ENCODE measurements around the gene KCNMB1. TPM values are rescaled to one million over a fixed set of nuclear protein-coding genes. Genes with fewer than 3 reads are reported as not detected.

The KCNMB1 gene
- total RNA-seq, 1 donor from 2014 or later = 0.14 TPM

GRCh38 chr5:170424629-170425028, 35.5 kb upstream of the KCNMB1 start:
- no peaks in the 10 kb centered on the region for H3K9me3 ChIP-seq (ENCODE audit: insufficient read depth, low read depth, low read length)
- peaks cover 22% of the 10 kb centered on the region for H3K27me3 ChIP-seq (ENCODE audit: insufficient read depth, low read length)
- H3K27ac ChIP-seq (ENCODE audit: low read depth, low read length) = no peak overlapping the region
- H3K4me3 ChIP-seq (ENCODE audit: insufficient read depth, low read depth, low read length) = no peak overlapping the region
- DNase-seq (ENCODE audit: low read depth) = no peak
- Mint-ChIP-seq H3K27me3 (ENCODE audit: low read depth, unreplicated experiment) (peaks cover 21% of the 10 kb centered on the region), H3K4me1 (ENCODE audit: low read depth, unreplicated experiment) (peaks cover 7% of the 10 kb centered on the region), H3K4me3 (ENCODE audit: unreplicated experiment) (no peak overlapping the region), H3K27ac (ENCODE audit: unreplicated experiment) (no peak overlapping the region), H3K9me3 (ENCODE audit: unreplicated experiment) (no peaks in the 10 kb centered on the region), H3K36me3 (ENCODE audit: low read depth, unreplicated experiment) (no peaks in the 10 kb centered on the region)
- H4K20me1 ChIP-seq (ENCODE audit: insufficient read depth, low read length) = no peaks in the 10 kb centered on the region
- H2AFZ ChIP-seq (ENCODE audit: low read depth, low read length) = no peak overlapping the region
- H3K4me1 ChIP-seq (ENCODE audit: insufficient read depth, low read length) = no peaks in the 10 kb centered on the region
- no peaks in the 10 kb centered on the region for H3K79me2 ChIP-seq (ENCODE audit: insufficient read depth, low read length)
- H3K4me2 ChIP-seq (ENCODE audit: low read length) = no peak overlapping the region
- H3K36me3 ChIP-seq (ENCODE audit: insufficient read depth, low read length) = no peaks in the 10 kb centered on the region
- no peak for FAIRE-seq
- no peak overlapping the region for H3K9ac ChIP-seq (ENCODE audit: low read length)
- TF ChIP-seq EZH2 (IDR thresholded peaks at IDR 0.05; ENCODE audit: insufficient read depth, low read length) (no peak), CTCF (IDR thresholded peaks at IDR 0.05; ENCODE audit: insufficient read depth, low read depth, low read length) (no peak)

- TF ChIP-seq EZH2 (IDR thresholded peaks at IDR 0.05; ENCODE audit: insufficient read depth, low read length) (no peak), CTCF (IDR thresholded peaks at IDR 0.05; ENCODE audit: insufficient read depth, low read depth, low read length) (no peak)
- Histone ChIP-seq H3K36me3 (ENCODE audit: insufficient read depth, low read length) (no peaks in the 10 kb centered on the region), H3K4me3 (ENCODE audit: insufficient read depth, low read depth, low read length) (no peak overlapping the region), H3K4me2 (ENCODE audit: low read length) (no peak overlapping the region), H3K27ac (ENCODE audit: low read depth, low read length) (no peak overlapping the region), H2AFZ (ENCODE audit: low read depth, low read length) (no peak overlapping the region), H3K9ac (ENCODE audit: low read length) (no peak overlapping the region), H3K27me3 (ENCODE audit: insufficient read depth, low read length) (peaks cover 20% of the 10 kb centered on the region), H3K4me1 (ENCODE audit: insufficient read depth, low read length) (no peaks in the 10 kb centered on the region), H3K9me3 (ENCODE audit: insufficient read depth, low read depth, low read length) (no peaks in the 10 kb centered on the region), H4K20me1 (ENCODE audit: insufficient read depth, low read length) (no peaks in the 10 kb centered on the region), H3K79me2 (ENCODE audit: insufficient read depth, low read length) (no peaks in the 10 kb centered on the region)
- H3K27ac Mint-ChIP-seq (ENCODE audit: unreplicated experiment) = no peak overlapping the region
- H3K36me3 Mint-ChIP-seq (ENCODE audit: low read depth, unreplicated experiment) = no peaks in the 10 kb centered on the region
- FAIRE-seq (no peak), DNase-seq (ENCODE audit: low read depth) (no peak)
- no peak overlapping the region for H3K4me3 Mint-ChIP-seq (ENCODE audit: unreplicated experiment)
- no peaks in the 10 kb centered on the region for H3K9me3 Mint-ChIP-seq (ENCODE audit: unreplicated experiment)
- H3K27me3 Mint-ChIP-seq (ENCODE audit: low read depth, unreplicated experiment) = peaks cover 15% of the 10 kb centered on the region
- peaks cover 7% of the 10 kb centered on the region for H3K4me1 Mint-ChIP-seq (ENCODE audit: low read depth, unreplicated experiment)
Observed at GRCh38 chr5:170423692-170424091, 34.5 kb upstream of the KCNMB1 start.

GRCh38 chr5:170421826-170422225, 32.7 kb upstream of the KCNMB1 start:
- Mint-ChIP-seq H3K4me3 (ENCODE audit: unreplicated experiment) (no peak overlapping the region), H3K27me3 (ENCODE audit: low read depth, unreplicated experiment) (peaks cover 23% of the 10 kb centered on the region)
- TF ChIP-seq CTCF (IDR thresholded peaks at IDR 0.05; ENCODE audit: insufficient read depth, low read depth, low read length) (no peak), EZH2 (IDR thresholded peaks at IDR 0.05; ENCODE audit: insufficient read depth, low read length) (no peak)

More at GRCh38 chr5:170421826-170422225, 32.7 kb upstream of the KCNMB1 start:
- no peaks in the 10 kb centered on the region for H3K79me2 ChIP-seq (ENCODE audit: insufficient read depth, low read length)
- no peaks in the 10 kb centered on the region for H3K4me1 Mint-ChIP-seq (ENCODE audit: low read depth, unreplicated experiment)
- DNase-seq (ENCODE audit: low read depth) = no peak
- no peaks in the 10 kb centered on the region for H4K20me1 ChIP-seq (ENCODE audit: insufficient read depth, low read length)
- H3K4me1 ChIP-seq (ENCODE audit: insufficient read depth, low read length) = no peaks in the 10 kb centered on the region
- no peaks in the 10 kb centered on the region for H3K9me3 ChIP-seq (ENCODE audit: insufficient read depth, low read depth, low read length)
- no peak overlapping the region for H3K4me3 ChIP-seq (ENCODE audit: insufficient read depth, low read depth, low read length)
- H3K9ac ChIP-seq (ENCODE audit: low read length) = no peak overlapping the region
- no peak overlapping the region for H3K4me2 ChIP-seq (ENCODE audit: low read length)
- no peak overlapping the region for H3K27ac ChIP-seq (ENCODE audit: low read depth, low read length)
- peaks cover 19% of the 10 kb centered on the region for H3K27me3 ChIP-seq (ENCODE audit: insufficient read depth, low read length)
- no peak for FAIRE-seq
- no peak overlapping the region for H2AFZ ChIP-seq (ENCODE audit: low read depth, low read length)
- no peak overlapping the region for H3K27ac Mint-ChIP-seq (ENCODE audit: unreplicated experiment)
- no peaks in the 10 kb centered on the region for H3K9me3 Mint-ChIP-seq (ENCODE audit: unreplicated experiment)
- no peaks in the 10 kb centered on the region for H3K36me3 ChIP-seq (ENCODE audit: insufficient read depth, low read length)
- no peaks in the 10 kb centered on the region for H3K36me3 Mint-ChIP-seq (ENCODE audit: low read depth, unreplicated experiment)

Measured in astrocyte (in vitro differentiated cells and primary cell).